ENCODE data around the gene SDR42E1. TPM values are rescaled to one million over a fixed set of nuclear protein-coding genes. Genes with fewer than 3 reads are reported as not detected.
"Not testable (repeated sequence)": the region's sequence is repeated elsewhere in the genome, so short reads cannot be mapped to it uniquely, and the experiment has no call there.

The SDR42E1 gene
- total RNA-seq, 1 experiment from 2014 or later = 17.4 TPM

DNA sequence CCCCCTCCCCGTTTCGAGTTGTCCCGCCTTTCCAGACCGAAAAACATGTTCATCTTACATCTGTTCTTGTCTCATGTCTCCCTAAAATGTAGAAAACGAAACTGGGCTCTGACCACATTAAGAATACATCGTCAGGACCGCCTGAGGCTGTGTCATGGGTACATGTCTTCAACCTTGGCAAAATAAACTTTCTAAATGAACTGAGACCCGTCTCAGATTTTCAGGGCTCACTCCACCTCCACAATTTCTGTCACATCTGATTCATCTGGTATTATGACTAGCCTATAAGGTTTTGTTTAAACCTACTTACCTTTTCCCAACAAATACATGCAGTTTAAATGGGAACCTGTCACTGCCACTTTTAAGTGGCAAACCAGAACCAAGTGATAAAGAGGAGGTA, 621 bp downstream of the SDR42E1 start:
- POLR2A ChIA-PET = interaction anchor here (0.9 to 1.3 kb wide), 2 partner anchors 14 to 19 kb away, joined by 4 to 8 read pairs; no protein-coding TSS in a partner anchor
- H3K9ac ChIP-seq (ENCODE audit: low read length) = peak overlapping the region; percentile 67
- TF ChIP-seq CEBPB (IDR thresholded peaks at IDR 0.05; ENCODE audit: low read depth) (no peak), ZNF274 (IDR thresholded peaks at IDR 0.05; ENCODE audit: low read depth, low read length) (no peak), ELF1 (IDR thresholded peaks at IDR 0.05; ENCODE audit: borderline replicate concordance, low read depth) (no peak), CBX3 (IDR thresholded peaks at IDR 0.05; ENCODE audit: low read depth) (no peak), POLR2A (IDR thresholded peaks at IDR 0.05; ENCODE audit: borderline replicate concordance, extremely low read depth, insufficient read depth, insufficient read length) (no peak), SP1 (IDR thresholded peaks at IDR 0.05; ENCODE audit: low read depth) (no peak), EZH2phosphoT487 (IDR thresholded peaks at IDR 0.05; ENCODE audit: borderline replicate concordance) (no peak), YY1 (IDR thresholded peaks at IDR 0.05; ENCODE audit: extremely low read depth, insufficient replicate concordance, low read depth, low read length) (no peak), ZFX (IDR thresholded peaks at IDR 0.05) (no peak), SRF (IDR thresholded peaks at IDR 0.05; ENCODE audit: low read depth) (no peak), SIN3A (IDR thresholded peaks at IDR 0.05; ENCODE audit: low read depth) (no peak), REST (IDR thresholded peaks at IDR 0.05; ENCODE audit: low read depth) (no peak), EGR1 (IDR thresholded peaks at IDR 0.05; ENCODE audit: low read depth) (no peak), ATF3 (IDR thresholded peaks at IDR 0.05) (no peak), FOSL1 (IDR thresholded peaks at IDR 0.05; ENCODE audit: low read depth) (no peak), EZH2 (IDR thresholded peaks at IDR 0.05) (no peak)
- TF ChIP-seq, protein P1, sequence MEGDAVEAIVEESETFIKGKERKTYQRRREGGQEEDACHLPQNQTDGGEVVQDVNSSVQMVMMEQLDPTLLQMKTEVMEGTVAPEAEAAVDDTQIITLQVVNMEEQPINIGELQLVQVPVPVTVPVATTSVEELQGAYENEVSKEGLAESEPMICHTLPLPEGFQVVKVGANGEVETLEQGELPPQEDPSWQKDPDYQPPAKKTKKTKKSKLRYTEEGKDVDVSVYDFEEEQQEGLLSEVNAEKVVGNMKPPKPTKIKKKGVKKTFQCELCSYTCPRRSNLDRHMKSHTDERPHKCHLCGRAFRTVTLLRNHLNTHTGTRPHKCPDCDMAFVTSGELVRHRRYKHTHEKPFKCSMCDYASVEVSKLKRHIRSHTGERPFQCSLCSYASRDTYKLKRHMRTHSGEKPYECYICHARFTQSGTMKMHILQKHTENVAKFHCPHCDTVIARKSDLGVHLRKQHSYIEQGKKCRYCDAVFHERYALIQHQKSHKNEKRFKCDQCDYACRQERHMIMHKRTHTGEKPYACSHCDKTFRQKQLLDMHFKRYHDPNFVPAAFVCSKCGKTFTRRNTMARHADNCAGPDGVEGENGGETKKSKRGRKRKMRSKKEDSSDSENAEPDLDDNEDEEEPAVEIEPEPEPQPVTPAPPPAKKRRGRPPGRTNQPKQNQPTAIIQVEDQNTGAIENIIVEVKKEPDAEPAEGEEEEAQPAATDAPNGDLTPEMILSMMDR (IDR thresholded peaks at IDR 0.05 in 2 of 3, conservative IDR thresholded peaks at IDR 0.05 in 1 of 3; ENCODE audit: borderline replicate concordance in 1 of 3, insufficient read depth in 1 of 3, low read depth in 2 of 3, low read length in 2 of 3) = no peak
- DNase-seq (ENCODE audit: low read depth, low spot score) (no peak), ATAC-seq (no peak)
- H3K4me3 ChIP-seq (replicated peaks in 1 of 2; ENCODE audit: low read depth in 1 of 2, low read length in 2 of 2) = peak overlapping the region; percentile 69 to 84
- H3K4me2 ChIP-seq (ENCODE audit: low read length) = peak overlapping the region; percentile 72
- H3K4me1 ChIP-seq (ENCODE audit: control insufficient read depth in 1 of 2, insufficient read depth in 2 of 2, low read length in 2 of 2) = peaks cover 0 to 14% of the 10 kb centered on the region in 2 experiments; a peak in 3 of 4 replicates
- CTCF ChIA-PET = interaction anchor here (0.9 to 1.3 kb wide), 2 partner anchors 13 to 219 kb away, joined by 3 to 7 read pairs; no protein-coding TSS in a partner anchor
- BruUV-seq (replicated peaks) = TSS peak; percentile 58
- H4K20me1 ChIP-seq (ENCODE audit: insufficient read depth) = no peaks in the 10 kb centered on the region
- H2AFZ ChIP-seq (ENCODE audit: low read depth, low read length, poor library complexity, severe bottlenecking) = no peak overlapping the region
- H3K27me3 ChIP-seq (ENCODE audit: insufficient read depth, low read length) = no peaks in the 10 kb centered on the region
- peak overlapping the region; percentile 16; the same call in 1 of the 2 replicates for H3K27ac ChIP-seq (ENCODE audit: low read depth, low read length)
- H3K9me3 ChIP-seq (ENCODE audit: control insufficient read depth in 1 of 2, insufficient read depth in 1 of 2, low read depth in 1 of 2, low read length in 2 of 2) = peaks cover 6 to 16% of the 10 kb centered on the region in 2 experiments; a peak in 2 of 4 replicates
- RAD21 ChIA-PET (ENCODE audit: low non-redundant PET in 1 of 2, low total read pairs in 2 of 2, uncharacterized antibody in 2 of 2, unreplicated experiment in 2 of 2) = no interaction called here
- intact Hi-C loops (cut with micrococcal nuclease) = loop anchor here (5.0 kb wide), 1 partner anchor 162 kb away; the partner anchor contains the start of gene MPHOSPH6
- H3K79me2 ChIP-seq (ENCODE audit: insufficient read depth, low read length) = peaks cover 11% of the 10 kb centered on the region; the same call in 1 of the 2 replicates
- H3K9me2 ChIP-seq (ENCODE audit: insufficient read depth) = no peaks in the 10 kb centered on the region; the same call in 1 of the 2 replicates
- 0 out of 4 replicates have a peak, but pooled peaks cover 4 to 5% of the 10 kb centered on the region in 2 experiments for H3K36me3 ChIP-seq (ENCODE audit: control insufficient read depth in 1 of 2, insufficient read depth in 2 of 2, low read length in 2 of 2)

DNA sequence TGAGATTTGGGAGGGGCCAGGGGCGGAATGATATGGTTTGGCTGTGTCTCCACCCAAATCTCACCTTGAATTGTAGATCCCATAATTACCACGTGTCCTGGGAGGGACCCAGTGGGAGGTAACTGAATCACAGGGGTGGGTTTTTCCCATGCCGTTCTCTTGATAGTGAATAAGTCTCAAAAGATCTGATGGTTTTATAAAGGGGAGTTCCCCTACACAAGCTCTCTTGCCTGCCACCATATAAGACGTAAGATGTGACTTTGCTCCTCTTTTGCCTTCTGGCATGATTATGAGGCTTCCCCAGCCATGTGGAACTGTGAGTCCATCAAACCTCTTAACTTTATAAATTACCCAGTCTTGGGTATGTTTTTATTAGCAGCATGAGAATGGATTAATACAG, 1.5 kb downstream of the SDR42E1 start:
- Histone ChIP-seq H3K4me3 (replicated peaks in 1 of 2; ENCODE audit: low read depth in 1 of 2, low read length in 2 of 2) (peak overlapping the region in 1 of 2 experiments; percentile 69; a peak in 1 of 4 replicates), H3K79me2 (ENCODE audit: insufficient read depth, low read length) (peaks cover 11% of the 10 kb centered on the region; the same call in 1 of the 2 replicates), H3K9me3 (ENCODE audit: control insufficient read depth in 1 of 2, insufficient read depth in 1 of 2, low read depth in 1 of 2, low read length in 2 of 2) (peaks cover 6 to 11% of the 10 kb centered on the region in 2 experiments; a peak in 2 of 4 replicates), H3K4me1 (ENCODE audit: control insufficient read depth in 1 of 2, insufficient read depth in 2 of 2, low read length in 2 of 2) (peaks cover 0 to 14% of the 10 kb centered on the region in 2 experiments; a peak in 3 of 4 replicates), H3K4me2 (ENCODE audit: low read length) (peak overlapping the region; percentile 72)
- BruUV-seq (replicated peaks); H3K36me3 ChIP-seq (ENCODE audit: control insufficient read depth in 1 of 2, insufficient read depth in 2 of 2, low read length in 2 of 2); H3K9me2 ChIP-seq (ENCODE audit: insufficient read depth); RAD21 ChIA-PET (ENCODE audit: low non-redundant PET in 1 of 2, low total read pairs in 2 of 2, uncharacterized antibody in 2 of 2, unreplicated experiment in 2 of 2); POLR2A ChIA-PET; H3K27me3 ChIP-seq (ENCODE audit: insufficient read depth, low read length); H3K27ac ChIP-seq (ENCODE audit: low read depth, low read length); H4K20me1 ChIP-seq (ENCODE audit: insufficient read depth); DNase-seq (ENCODE audit: low read depth, low spot score); H2AFZ ChIP-seq (ENCODE audit: low read depth, low read length, poor library complexity, severe bottlenecking); H3K9ac ChIP-seq (ENCODE audit: low read length); ATAC-seq; CTCF ChIA-PET: not testable (repeated sequence)
- intact Hi-C loops (cut with micrococcal nuclease) = loop anchor here (5.0 kb wide), 1 partner anchor 163 kb away; the partner anchor contains the start of gene MPHOSPH6
